ENCODE measurements around the gene GPR160.

GPR160 gene

GRCh38 chr3:170027233-170028102 is 10.3 kb upstream of the GPR160 start:
- 96 to 100% methylated on average over 1 to 3 of the region's 4 CpGs for WGBS, 2 experiments (ENCODE audit: insufficient coverage in 2 of 2)
- no peaks in the 10 kb centered on the region for H3K9me3 ChIP-seq (ENCODE audit: control insufficient read depth, low read length)
- H3K36me3 ChIP-seq (ENCODE audit: control insufficient read depth, insufficient read depth, low read length) = no peaks in the 10 kb centered on the region
- H3K4me3 ChIP-seq (ENCODE audit: extremely low read depth, insufficient read depth, low read length, poor library complexity, severe bottlenecking) = no peak overlapping the region
- H3K4me1 ChIP-seq (ENCODE audit: control insufficient read depth, insufficient read depth, low read length, poor library complexity, severe bottlenecking) = no peaks in the 10 kb centered on the region
- no peak overlapping the region for H3K27ac ChIP-seq (ENCODE audit: low read depth, low read length, severe bottlenecking)

DNA sequence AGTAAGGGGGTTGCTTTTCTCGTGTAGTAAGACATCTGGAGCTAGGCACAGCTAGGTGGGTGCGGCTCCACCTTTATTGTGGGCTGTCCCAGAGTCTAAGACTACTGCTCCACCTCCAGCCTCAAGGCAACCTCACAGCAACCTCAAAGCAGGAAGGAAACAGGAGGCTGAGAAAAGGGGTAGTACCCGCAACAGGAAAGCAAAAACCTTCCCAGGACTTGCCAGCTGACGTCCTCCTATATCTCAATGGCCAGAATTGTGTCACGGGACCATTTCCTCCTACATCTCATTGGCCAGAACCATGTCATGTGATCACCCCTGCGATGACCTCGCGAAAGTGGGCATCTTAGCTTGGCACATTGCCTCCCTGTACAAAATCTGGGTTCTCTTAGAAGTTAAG is 4.3 kb upstream of the GPR160 start:
- 74 to 94% methylated on average over 3 to 6 of the region's 8 CpGs for WGBS, 2 experiments (ENCODE audit: insufficient coverage in 2 of 2)
- no peak overlapping the region for H3K27ac ChIP-seq (ENCODE audit: low read depth, low read length, severe bottlenecking)
- no peaks in the 10 kb centered on the region for H3K4me1 ChIP-seq (ENCODE audit: control insufficient read depth, insufficient read depth, low read length, poor library complexity, severe bottlenecking)
- no peaks in the 10 kb centered on the region for H3K36me3 ChIP-seq (ENCODE audit: control insufficient read depth, insufficient read depth, low read length)
- H3K4me3 ChIP-seq (ENCODE audit: extremely low read depth, insufficient read depth, low read length, poor library complexity, severe bottlenecking) = no peak overlapping the region
- no peaks in the 10 kb centered on the region for H3K9me3 ChIP-seq (ENCODE audit: control insufficient read depth, low read length)

GRCh38 chr3:170038434-170039110 is 777 bp downstream of the GPR160 start:
- Histone ChIP-seq H3K4me1 (ENCODE audit: control insufficient read depth, insufficient read depth, low read length, poor library complexity, severe bottlenecking) (no peaks in the 10 kb centered on the region), H3K9me3 (ENCODE audit: control insufficient read depth, low read length) (no peaks in the 10 kb centered on the region), H3K36me3 (ENCODE audit: control insufficient read depth, insufficient read depth, low read length) (no peaks in the 10 kb centered on the region), H3K4me3 (ENCODE audit: extremely low read depth, insufficient read depth, low read length, poor library complexity, severe bottlenecking) (peak overlapping the region; percentile 47), H3K27ac (ENCODE audit: low read depth, low read length, severe bottlenecking) (no peak overlapping the region)
- 1 to 3% methylated on average over 35 to 37 of the region's 51 CpGs for WGBS, 2 experiments (ENCODE audit: insufficient coverage in 2 of 2)

DNA sequence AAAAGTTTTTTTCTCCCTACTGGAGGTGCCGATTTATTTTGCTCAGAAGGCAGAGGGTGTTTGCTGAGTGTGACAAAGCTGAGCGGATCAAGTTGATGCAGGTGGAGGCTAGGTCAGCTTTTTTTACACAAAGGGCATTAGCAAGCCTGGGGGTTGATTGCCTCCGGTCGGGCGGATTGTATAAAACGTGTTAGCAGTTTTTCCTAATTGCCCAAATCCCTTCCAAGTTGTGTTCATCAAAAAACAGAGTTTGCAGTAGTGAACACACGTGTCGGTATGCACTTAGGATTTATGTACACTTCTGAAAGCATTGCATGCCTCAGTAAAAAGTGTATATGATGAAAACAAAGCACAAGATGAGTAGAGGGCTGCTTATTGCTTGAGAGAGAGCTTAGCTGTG is 2.6 kb downstream of the GPR160 start:
- no peaks in the 10 kb centered on the region for H3K4me1 ChIP-seq (ENCODE audit: control insufficient read depth, insufficient read depth, low read length, poor library complexity, severe bottlenecking)
- H3K27ac ChIP-seq (ENCODE audit: low read depth, low read length, severe bottlenecking) = no peak overlapping the region
- 32 to 45% methylated on average over 7 to 8 of the region's 8 CpGs for WGBS, 2 experiments (ENCODE audit: insufficient coverage in 2 of 2)
- H3K36me3 ChIP-seq (ENCODE audit: control insufficient read depth, insufficient read depth, low read length) = no peaks in the 10 kb centered on the region
- no peaks in the 10 kb centered on the region for H3K9me3 ChIP-seq (ENCODE audit: control insufficient read depth, low read length)
- H3K4me3 ChIP-seq (ENCODE audit: extremely low read depth, insufficient read depth, low read length, poor library complexity, severe bottlenecking) = no peak overlapping the region

DNA sequence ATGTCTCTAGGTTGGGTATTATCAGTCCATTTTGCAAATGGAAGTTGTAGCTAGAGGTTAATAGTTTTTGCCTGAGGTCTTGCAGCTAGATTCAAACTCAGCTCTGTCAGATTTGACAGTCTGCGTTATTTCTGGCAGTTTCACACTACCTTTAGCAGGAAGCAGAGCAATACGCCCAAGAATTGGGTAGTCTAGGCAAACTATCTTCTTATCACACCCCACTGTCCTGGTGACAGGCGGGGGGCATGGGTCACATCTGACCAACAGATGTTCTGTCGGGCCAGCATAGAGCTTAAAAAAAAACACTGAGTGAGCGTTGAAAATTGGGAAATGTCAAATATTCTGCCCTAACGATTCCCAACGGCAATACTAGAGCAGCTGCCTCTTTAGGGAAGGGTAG is 5.7 kb downstream of the GPR160 start:
- Histone ChIP-seq H3K4me1 (ENCODE audit: control insufficient read depth, insufficient read depth, low read length, poor library complexity, severe bottlenecking) (no peaks in the 10 kb centered on the region), H3K27ac (ENCODE audit: low read depth, low read length, severe bottlenecking) (no peak overlapping the region), H3K4me3 (ENCODE audit: extremely low read depth, insufficient read depth, low read length, poor library complexity, severe bottlenecking) (no peak overlapping the region), H3K36me3 (ENCODE audit: control insufficient read depth, insufficient read depth, low read length) (no peaks in the 10 kb centered on the region), H3K9me3 (ENCODE audit: control insufficient read depth, low read length) (no peaks in the 10 kb centered on the region)
- WGBS, 2 experiments (ENCODE audit: insufficient coverage in 2 of 2) = 94 to 95% methylated on average over 4 to 6 of the region's 7 CpGs

GRCh38 chr3:170044271-170044670 is 6.5 kb downstream of the GPR160 start:
- no peak overlapping the region for H3K27ac ChIP-seq (ENCODE audit: low read depth, low read length, severe bottlenecking)
- H3K4me1 ChIP-seq (ENCODE audit: control insufficient read depth, insufficient read depth, low read length, poor library complexity, severe bottlenecking) = no peaks in the 10 kb centered on the region
- H3K9me3 ChIP-seq (ENCODE audit: control insufficient read depth, low read length) = no peaks in the 10 kb centered on the region
- H3K4me3 ChIP-seq (ENCODE audit: extremely low read depth, insufficient read depth, low read length, poor library complexity, severe bottlenecking) = no peak overlapping the region
- no peaks in the 10 kb centered on the region for H3K36me3 ChIP-seq (ENCODE audit: control insufficient read depth, insufficient read depth, low read length)
- WGBS, 2 experiments (ENCODE audit: insufficient coverage in 2 of 2) = 91% methylated on average over 4 of the region's 8 CpGs; no CpG with 5 or more reads in 1 of the 2 experiments

GRCh38 chr3:170044795-170045244 is 7.0 kb downstream of the GPR160 start:
- Histone ChIP-seq H3K36me3 (ENCODE audit: control insufficient read depth, insufficient read depth, low read length) (no peaks in the 10 kb centered on the region), H3K9me3 (ENCODE audit: control insufficient read depth, low read length) (no peaks in the 10 kb centered on the region), H3K4me3 (ENCODE audit: extremely low read depth, insufficient read depth, low read length, poor library complexity, severe bottlenecking) (no peak overlapping the region), H3K4me1 (ENCODE audit: control insufficient read depth, insufficient read depth, low read length, poor library complexity, severe bottlenecking) (no peaks in the 10 kb centered on the region), H3K27ac (ENCODE audit: low read depth, low read length, severe bottlenecking) (no peak overlapping the region)
- WGBS, 2 experiments (ENCODE audit: insufficient coverage in 2 of 2) = 83 to 98% methylated on average over 6 to 7 of the region's 8 CpGs

- whole genome bisulfite sequencing, 2 experiments (ENCODE audit: insufficient coverage in 2 of 2) = 82 to 88% methylated on average over 1 to 3 of the region's 5 CpGs
- Histone ChIP-seq H3K4me3 (ENCODE audit: extremely low read depth, insufficient read depth, low read length, poor library complexity, severe bottlenecking) (no peak overlapping the region), H3K27ac (ENCODE audit: low read depth, low read length, severe bottlenecking) (no peak overlapping the region), H3K36me3 (ENCODE audit: control insufficient read depth, insufficient read depth, low read length) (no peaks in the 10 kb centered on the region), H3K4me1 (ENCODE audit: control insufficient read depth, insufficient read depth, low read length, poor library complexity, severe bottlenecking) (no peaks in the 10 kb centered on the region), H3K9me3 (ENCODE audit: control insufficient read depth, low read length) (no peaks in the 10 kb centered on the region)
Measured at GRCh38 chr3:170046269-170047132, 8.7 kb downstream of the GPR160 start.

DNA sequence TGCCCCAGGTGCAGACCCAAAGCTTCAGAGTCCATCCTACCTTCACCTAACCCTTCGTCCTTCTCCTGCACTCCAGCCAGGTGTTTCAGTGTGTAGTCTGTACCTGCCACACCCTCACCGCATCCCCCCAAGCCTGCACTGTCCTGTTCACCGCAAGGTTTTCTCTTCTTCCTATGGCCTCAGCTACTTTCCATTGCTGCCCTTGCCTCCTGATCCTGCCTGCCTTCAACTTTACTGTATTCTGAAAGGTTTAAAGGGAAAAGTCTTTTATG is 9.3 kb downstream of the GPR160 start:
- Histone ChIP-seq H3K9me3 (ENCODE audit: control insufficient read depth, low read length) (no peaks in the 10 kb centered on the region), H3K27ac (ENCODE audit: low read depth, low read length, severe bottlenecking) (no peak overlapping the region), H3K4me3 (ENCODE audit: extremely low read depth, insufficient read depth, low read length, poor library complexity, severe bottlenecking) (no peak overlapping the region), H3K36me3 (ENCODE audit: control insufficient read depth, insufficient read depth, low read length) (no peaks in the 10 kb centered on the region), H3K4me1 (ENCODE audit: control insufficient read depth, insufficient read depth, low read length, poor library complexity, severe bottlenecking) (no peaks in the 10 kb centered on the region)
- WGBS, 2 experiments (ENCODE audit: insufficient coverage in 2 of 2) = 86 to 94% methylated on average over 3 of the region's 3 CpGs

DNA sequence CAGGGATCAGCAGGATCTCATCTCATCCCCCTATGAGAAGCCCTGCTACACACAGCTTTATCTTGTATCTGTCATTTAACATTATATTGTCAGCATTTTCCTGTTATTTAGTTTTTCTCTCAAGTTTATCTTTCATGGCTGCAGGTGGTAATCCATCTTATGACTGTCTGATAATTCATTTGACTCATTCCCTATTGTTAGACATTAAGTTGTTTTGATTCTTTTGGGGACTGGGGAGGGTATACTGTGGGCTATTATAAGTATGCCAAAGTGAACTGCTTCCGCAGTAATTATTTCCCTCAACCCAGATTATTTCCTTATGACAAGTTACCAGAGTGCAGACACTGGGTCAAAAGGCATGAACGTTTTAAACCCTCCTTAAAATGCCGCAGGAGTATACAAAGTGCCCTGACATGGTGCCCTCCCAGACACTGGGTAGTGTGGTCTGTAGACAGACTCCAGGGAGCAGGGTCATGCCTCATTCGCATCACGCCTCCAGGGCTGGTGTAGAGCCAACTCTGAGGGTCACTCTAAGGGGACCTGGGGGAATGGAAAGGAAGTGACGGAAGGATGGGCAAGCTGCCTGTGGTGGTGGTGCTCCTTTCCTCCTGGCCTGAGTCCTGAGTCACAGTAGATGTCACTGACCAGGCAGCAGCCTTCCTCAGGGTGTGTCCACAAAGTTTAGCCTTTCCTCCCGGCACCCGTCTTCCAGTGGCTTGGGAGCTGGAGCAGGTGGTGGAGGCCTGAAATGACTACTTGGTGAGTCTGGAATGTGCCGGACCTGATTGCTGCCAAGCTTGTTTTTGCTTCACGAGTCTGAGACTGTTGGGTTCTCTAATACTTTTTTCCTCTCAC is 11.6 kb downstream of the GPR160 start:
- H3K4me3 ChIP-seq (ENCODE audit: extremely low read depth, insufficient read depth, low read length, poor library complexity, severe bottlenecking) = no peak overlapping the region
- H3K27ac ChIP-seq (ENCODE audit: low read depth, low read length, severe bottlenecking) = no peak overlapping the region
- H3K4me1 ChIP-seq (ENCODE audit: control insufficient read depth, insufficient read depth, low read length, poor library complexity, severe bottlenecking) = no peaks in the 10 kb centered on the region
- WGBS, 2 experiments (ENCODE audit: insufficient coverage in 2 of 2) = 90 to 100% methylated on average over 4 to 8 of the region's 10 CpGs
- no peaks in the 10 kb centered on the region for H3K9me3 ChIP-seq (ENCODE audit: control insufficient read depth, low read length)
- H3K36me3 ChIP-seq (ENCODE audit: control insufficient read depth, insufficient read depth, low read length) = no peaks in the 10 kb centered on the region
